OCI-LY1 (cell line): Measurements from ENCODE around the gene SYCE3.

Source experiments
- EZH2 ChIP-seq: fragments of 200-600 bp; sonication (generic), shearing (Covaris generic); IDR thresholded peaks from 2 replicates; pipeline ENCODE4 v1.8.0; 2017; ENCODE audit warnings: borderline replicate concordance, mixed run types, mild to moderate bottlenecking, antibody characterized with exemption, low read length, moderate library complexity, mixed read lengths
- TF ChIP-seq, protein P1 (sequence below): fragments of 200-600 bp; sonication (generic), shearing (Covaris generic); IDR thresholded peaks from 2 replicates; pipeline ENCODE4 v1.5.1; 2017; ENCODE audit warnings: mild to moderate bottlenecking, antibody characterized with exemption, low read length, moderate library complexity, mixed read lengths

DNA sequence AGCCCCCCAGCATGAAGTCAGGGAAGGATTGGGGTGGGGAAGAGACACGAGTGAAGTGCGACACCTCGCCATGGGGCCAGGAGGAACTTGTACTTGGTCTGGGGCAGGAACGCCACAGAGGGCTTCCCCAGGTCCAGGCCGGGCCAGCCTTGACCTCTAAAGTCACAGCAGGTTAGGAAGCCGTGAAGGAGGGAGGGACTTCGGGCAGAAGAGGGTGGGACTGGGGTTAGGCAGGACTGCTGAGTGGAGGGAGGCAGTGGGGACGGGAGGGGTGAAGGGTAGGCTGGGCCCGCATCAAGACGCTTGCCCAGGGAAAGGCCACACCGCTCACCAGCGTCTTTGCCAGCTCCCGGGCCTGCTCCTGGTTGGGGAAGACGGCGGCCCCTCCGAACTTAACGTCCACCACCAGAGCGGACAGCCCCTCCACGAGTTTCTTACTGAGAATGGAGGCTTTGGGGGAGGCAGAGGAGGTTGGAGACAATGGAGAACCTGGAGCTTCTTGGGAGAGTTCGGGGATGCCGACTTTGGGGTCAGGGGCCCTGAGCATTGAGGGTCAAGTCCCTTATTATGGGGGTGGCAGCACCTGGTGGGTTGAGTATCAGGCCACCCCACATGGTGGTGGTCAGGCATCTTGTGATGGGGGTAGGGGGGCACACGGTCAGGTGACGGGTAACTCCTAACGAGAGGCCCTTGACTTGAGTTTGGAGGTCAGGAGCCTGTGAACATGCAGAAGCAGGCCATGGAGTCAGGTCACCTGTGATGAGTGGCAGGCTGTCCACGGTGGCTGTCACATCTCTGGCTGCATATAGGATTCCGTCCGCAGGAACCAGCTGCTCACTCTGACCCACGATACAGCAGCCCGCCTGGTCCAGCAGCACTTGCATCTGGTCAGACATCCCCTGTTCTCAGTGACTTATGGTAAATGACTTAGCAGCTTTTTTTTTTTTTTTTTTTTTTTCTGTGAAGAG is 35.6 kb downstream of the SYCE3 start:
- TF ChIP-seq EZH2: no peak
- TF ChIP-seq, protein P1, sequence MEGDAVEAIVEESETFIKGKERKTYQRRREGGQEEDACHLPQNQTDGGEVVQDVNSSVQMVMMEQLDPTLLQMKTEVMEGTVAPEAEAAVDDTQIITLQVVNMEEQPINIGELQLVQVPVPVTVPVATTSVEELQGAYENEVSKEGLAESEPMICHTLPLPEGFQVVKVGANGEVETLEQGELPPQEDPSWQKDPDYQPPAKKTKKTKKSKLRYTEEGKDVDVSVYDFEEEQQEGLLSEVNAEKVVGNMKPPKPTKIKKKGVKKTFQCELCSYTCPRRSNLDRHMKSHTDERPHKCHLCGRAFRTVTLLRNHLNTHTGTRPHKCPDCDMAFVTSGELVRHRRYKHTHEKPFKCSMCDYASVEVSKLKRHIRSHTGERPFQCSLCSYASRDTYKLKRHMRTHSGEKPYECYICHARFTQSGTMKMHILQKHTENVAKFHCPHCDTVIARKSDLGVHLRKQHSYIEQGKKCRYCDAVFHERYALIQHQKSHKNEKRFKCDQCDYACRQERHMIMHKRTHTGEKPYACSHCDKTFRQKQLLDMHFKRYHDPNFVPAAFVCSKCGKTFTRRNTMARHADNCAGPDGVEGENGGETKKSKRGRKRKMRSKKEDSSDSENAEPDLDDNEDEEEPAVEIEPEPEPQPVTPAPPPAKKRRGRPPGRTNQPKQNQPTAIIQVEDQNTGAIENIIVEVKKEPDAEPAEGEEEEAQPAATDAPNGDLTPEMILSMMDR: no peak
